ENCODE data around the gene CST4.
"Not testable (repeated sequence)": the region's sequence is repeated elsewhere in the genome, so short reads cannot be mapped to it uniquely, and the experiment has no call there.

The CST4 gene

GRCh38 chr20:23686046-23686750, 2.6 kb downstream of the CST4 start:
- DNase-seq = no peak

- DNase-seq = not testable (repeated sequence)
Observed at GRCh38 chr20:23685529-23685896, 3.3 kb downstream of the CST4 start.

- no peak for DNase-seq
Observed at GRCh38 chr20:23684261-23684660, 4.6 kb downstream of the CST4 start.

- DNase-seq = no peak
Observed at GRCh38 chr20:23683807-23684206, 5.0 kb downstream of the CST4 start.

- no peak for DNase-seq
Observed at GRCh38 chr20:23683281-23683680, 5.6 kb downstream of the CST4 start.

GRCh38 chr20:23680146-23680545, 8.7 kb downstream of the CST4 start:
- peak; percentile 32 for DNase-seq

GRCh38 chr20:23679133-23680092, 9.4 kb downstream of the CST4 start:
- no peak for DNase-seq

GRCh38 chr20:23673209-23673608, 15.6 kb downstream of the CST4 start:
- DNase-seq = no peak

GRCh38 chr20:23672158-23672557, 16.7 kb downstream of the CST4 start:
- no peak for DNase-seq

- DNase-seq = no peak
Observed at GRCh38 chr20:23671479-23671878, 17.4 kb downstream of the CST4 start.

- no peak for DNase-seq
Observed at GRCh38 chr20:23670361-23670760, 18.5 kb downstream of the CST4 start.

GRCh38 chr20:23669866-23670265, 19.0 kb downstream of the CST4 start:
- no peak for DNase-seq

GRCh38 chr20:23669327-23669726, 19.5 kb downstream of the CST4 start:
- no peak for DNase-seq

- DNase-seq = peak; percentile 67
Observed at GRCh38 chr20:23668477-23668951, 20.3 kb downstream of the CST4 start.

GRCh38 chr20:23667666-23668065, 21.2 kb downstream of the CST4 start:
- DNase-seq = no peak

- DNase-seq = no peak
Observed at GRCh38 chr20:23666698-23667097, 22.1 kb downstream of the CST4 start.

GRCh38 chr20:23666189-23666588, 22.6 kb downstream of the CST4 start:
- DNase-seq = no peak

GRCh38 chr20:23664954-23665353, 23.9 kb downstream of the CST4 start:
- DNase-seq = no peak

GRCh38 chr20:23664046-23664445, 24.8 kb downstream of the CST4 start:
- DNase-seq = not testable (repeated sequence)

- no peak for DNase-seq
Observed at GRCh38 chr20:23663180-23663579, 25.7 kb downstream of the CST4 start.

GRCh38 chr20:23662276-23662870, 26.5 kb downstream of the CST4 start:
- no peak for DNase-seq

GRCh38 chr20:23661002-23661429, 27.8 kb downstream of the CST4 start:
- no peak for DNase-seq
